HEK293 (cell line): Measurements from ENCODE around the gene KLHDC9.

Experiments
- CTCF ChIA-PET: fragments of 350-600 bp; formaldehyde crosslinking; extraction: SDS; loops from one replicate; lab custom pipeline; 2021; ENCODE audit warnings: antibody characterized with exemption; lab: Yijun Ruan, JAX
- POLR2A ChIA-PET: fragments of 300-600 bp; formaldehyde crosslinking; extraction: SDS; loops from one replicate; lab custom pipeline; 2020; ENCODE audit warnings: antibody characterized with exemption, inconsistent platforms; lab: Yijun Ruan, JAX
- H3K27ac ChIP-seq: fragments of 200-500 bp; sonication (Bioruptor generic); 2 replicates; pipeline ENCODE4 v1.5.1; 2014; ENCODE audit warnings: low read depth, low read length, control low read depth, inconsistent platforms; ENCODE audit errors: extremely low read depth
- H3K36me3 ChIP-seq, 2 experiments: fragments of 200-500 bp in 1 of 2; sonication (Bioruptor generic) in 1 of 2; 1 replicate in 1 of 2; 2 replicates in 1 of 2; pipeline ENCODE4 v1.5.1; 2014 to 2017; ENCODE audit warnings: inconsistent platforms in 2 of 2, low read length in 2 of 2; ENCODE audit not compliant: control insufficient read depth in 2 of 2, insufficient read depth in 1 of 2
- H3K4me1 ChIP-seq: fragments of 200-500 bp; sonication (Bioruptor generic); 2 replicates; pipeline ENCODE4 v1.5.1; 2014; ENCODE audit warnings: mild to moderate bottlenecking, low read length, inconsistent platforms; ENCODE audit not compliant: control insufficient read depth, insufficient read depth
- H3K4me3 ChIP-seq: 2 replicates; pipeline ENCODE4 v1.5.1; 2011; ENCODE audit warnings: low read depth, mild to moderate bottlenecking, control low read depth, low read length, moderate library complexity
- H3K9me3 ChIP-seq: fragments of 200-500 bp; sonication (Bioruptor generic); 2 replicates; pipeline ENCODE4 v1.5.1; 2014; ENCODE audit warnings: low read depth, low read length, inconsistent platforms; ENCODE audit not compliant: control insufficient read depth, insufficient read depth
- EGR2 ChIP-seq: fragments of 450-650 bp; formaldehyde crosslinking; IDR thresholded peaks from 2 replicates; pipeline ENCODE4 v1.5.1; 2016; ENCODE audit warnings: low read depth, missing biosample characterization, missing genetic modification characterization
- GLI2 ChIP-seq: fragments of 450-650 bp; formaldehyde crosslinking; IDR thresholded peaks from 2 replicates; pipeline ENCODE4; 2017; ENCODE audit warnings: missing biosample characterization, missing genetic modification characterization, low read depth, borderline replicate concordance
- GLIS1 ChIP-seq: fragments of 450-650 bp; formaldehyde crosslinking; IDR thresholded peaks from 2 replicates; pipeline ENCODE4 v1.5.1; 2016; ENCODE audit warnings: missing biosample characterization, missing genetic modification characterization
- KLF10 ChIP-seq: fragments of 450-650 bp; IDR thresholded peaks from 2 replicates; pipeline ENCODE4 v1.5.1; 2018; ENCODE audit warnings: missing biosample characterization, mild to moderate bottlenecking, missing genetic modification characterization
- KLF8 ChIP-seq: fragments of 450-650 bp; formaldehyde crosslinking; IDR thresholded peaks from 2 replicates; pipeline ENCODE4 v1.5.1; 2016; ENCODE audit warnings: missing biosample characterization, missing genetic modification characterization
- SCRT2 ChIP-seq: fragments of 450-650 bp; formaldehyde crosslinking; IDR thresholded peaks from 2 replicates; pipeline ENCODE4 v1.5.1; 2016; ENCODE audit warnings: missing biosample characterization, missing genetic modification characterization
- SP2 ChIP-seq: fragments of 450-650 bp; formaldehyde crosslinking; IDR thresholded peaks from 2 replicates; pipeline ENCODE4 v1.5.1; 2016; ENCODE audit warnings: missing biosample characterization, missing genetic modification characterization
- YY2 ChIP-seq: fragments of 450-650 bp; formaldehyde crosslinking; IDR thresholded peaks from 2 replicates; pipeline ENCODE4 v1.5.1; 2016; ENCODE audit warnings: missing biosample characterization, missing genetic modification characterization
- ZBTB48 ChIP-seq: fragments of 450-650 bp; formaldehyde crosslinking; IDR thresholded peaks from 2 replicates; pipeline ENCODE4 v1.5.1; 2016; ENCODE audit warnings: missing biosample characterization, missing genetic modification characterization
- ZFP41 ChIP-seq: fragments of 450-650 bp; formaldehyde crosslinking; IDR thresholded peaks from 2 replicates; pipeline ENCODE4 v1.5.1; 2016; ENCODE audit warnings: missing biosample characterization, missing genetic modification characterization, borderline replicate concordance
- ZFP69B ChIP-seq: fragments of 450-650 bp; formaldehyde crosslinking; IDR thresholded peaks from 2 replicates; pipeline ENCODE4 v1.5.1; 2016; ENCODE audit warnings: missing biosample characterization, missing genetic modification characterization
- ZNF146 ChIP-seq: fragments of 450-650 bp; formaldehyde crosslinking; IDR thresholded peaks from 2 replicates; pipeline ENCODE4 v1.5.1; 2016; ENCODE audit warnings: missing biosample characterization, missing genetic modification characterization
- ZNF302 ChIP-seq: fragments of 450-650 bp; formaldehyde crosslinking; IDR thresholded peaks from 2 replicates; pipeline ENCODE4 v1.5.1; 2016; ENCODE audit warnings: missing biosample characterization, missing genetic modification characterization, low read depth
- ZNF341 ChIP-seq: fragments of 450-650 bp; formaldehyde crosslinking; IDR thresholded peaks from 2 replicates; pipeline ENCODE4; 2016; ENCODE audit warnings: low read depth, missing biosample characterization, missing genetic modification characterization
- ZNF501 ChIP-seq: fragments of 450-650 bp; formaldehyde crosslinking; IDR thresholded peaks from 2 replicates; pipeline ENCODE4 v1.5.1; 2016; ENCODE audit warnings: missing biosample characterization, missing genetic modification characterization
- ZNF610 ChIP-seq: fragments of 450-650 bp; formaldehyde crosslinking; IDR thresholded peaks from 2 replicates; pipeline ENCODE4 v1.5.1; 2016; ENCODE audit warnings: missing biosample characterization, missing genetic modification characterization, borderline replicate concordance
- ZNF621 ChIP-seq: fragments of 450-650 bp; formaldehyde crosslinking; IDR thresholded peaks from 2 replicates; pipeline ENCODE4 v1.5.1; 2017; ENCODE audit warnings: missing biosample characterization, missing genetic modification characterization
- ZNF660 ChIP-seq: fragments of 450-650 bp; IDR thresholded peaks from 2 replicates; pipeline ENCODE4 v1.5.1; 2018; ENCODE audit warnings: missing biosample characterization, mild to moderate bottlenecking, missing genetic modification characterization
- ZNF830 ChIP-seq: fragments of 450-650 bp; IDR thresholded peaks from 2 replicates; pipeline ENCODE4 v1.5.0; 2018; ENCODE audit warnings: missing biosample characterization, missing genetic modification characterization, low read depth, mild to moderate bottlenecking, moderate library complexity
- ZSCAN16 ChIP-seq: fragments of 450-650 bp; formaldehyde crosslinking; IDR thresholded peaks from 2 replicates; pipeline ENCODE4 v1.5.1; 2016; ENCODE audit warnings: missing biosample characterization, missing genetic modification characterization
- ZSCAN23 ChIP-seq: fragments of 450-650 bp; formaldehyde crosslinking; IDR thresholded peaks from 2 replicates; pipeline ENCODE4 v1.5.1; 2016; ENCODE audit warnings: missing biosample characterization, missing genetic modification characterization
- ZXDB ChIP-seq: fragments of 450-650 bp; formaldehyde crosslinking; IDR thresholded peaks from 2 replicates; pipeline ENCODE4 v1.5.1; 2016; ENCODE audit warnings: missing biosample characterization, missing genetic modification characterization
- TF ChIP-seq, protein P1 (sequence below): fragments of 450-650 bp; formaldehyde crosslinking; IDR thresholded peaks from 2 replicates; pipeline ENCODE4 v1.5.1; 2016; ENCODE audit warnings: missing biosample characterization, missing genetic modification characterization
- TF ChIP-seq, protein P2 (sequence below): fragments of 450-650 bp; formaldehyde crosslinking; IDR thresholded peaks from 2 replicates; pipeline ENCODE4 v1.5.1; 2017; ENCODE audit warnings: missing biosample characterization, missing genetic modification characterization
- TF ChIP-seq, protein P3 (sequence below): fragments of 450-650 bp; formaldehyde crosslinking; optimal IDR thresholded peaks from 2 replicates; pipeline ENCODE3; 2016; ENCODE audit warnings: missing biosample characterization, mild to moderate bottlenecking, missing genetic modification characterization
- TF ChIP-seq, protein P4 (sequence below): fragments of 450-650 bp; formaldehyde crosslinking; IDR thresholded peaks from 2 replicates; pipeline ENCODE4 v1.5.1; 2016; ENCODE audit warnings: missing biosample characterization, missing genetic modification characterization
- TF ChIP-seq, protein P5 (sequence below): fragments of 450-650 bp; formaldehyde crosslinking; IDR thresholded peaks from 2 replicates; pipeline ENCODE4 v1.5.1; 2016; ENCODE audit warnings: missing biosample characterization, missing genetic modification characterization
- TF ChIP-seq, protein P6 (sequence below): fragments of 450-650 bp; formaldehyde crosslinking; IDR thresholded peaks from 2 replicates; pipeline ENCODE4 v1.5.1; 2016; ENCODE audit warnings: missing biosample characterization, missing genetic modification characterization

The KLHDC9 gene

DNA sequence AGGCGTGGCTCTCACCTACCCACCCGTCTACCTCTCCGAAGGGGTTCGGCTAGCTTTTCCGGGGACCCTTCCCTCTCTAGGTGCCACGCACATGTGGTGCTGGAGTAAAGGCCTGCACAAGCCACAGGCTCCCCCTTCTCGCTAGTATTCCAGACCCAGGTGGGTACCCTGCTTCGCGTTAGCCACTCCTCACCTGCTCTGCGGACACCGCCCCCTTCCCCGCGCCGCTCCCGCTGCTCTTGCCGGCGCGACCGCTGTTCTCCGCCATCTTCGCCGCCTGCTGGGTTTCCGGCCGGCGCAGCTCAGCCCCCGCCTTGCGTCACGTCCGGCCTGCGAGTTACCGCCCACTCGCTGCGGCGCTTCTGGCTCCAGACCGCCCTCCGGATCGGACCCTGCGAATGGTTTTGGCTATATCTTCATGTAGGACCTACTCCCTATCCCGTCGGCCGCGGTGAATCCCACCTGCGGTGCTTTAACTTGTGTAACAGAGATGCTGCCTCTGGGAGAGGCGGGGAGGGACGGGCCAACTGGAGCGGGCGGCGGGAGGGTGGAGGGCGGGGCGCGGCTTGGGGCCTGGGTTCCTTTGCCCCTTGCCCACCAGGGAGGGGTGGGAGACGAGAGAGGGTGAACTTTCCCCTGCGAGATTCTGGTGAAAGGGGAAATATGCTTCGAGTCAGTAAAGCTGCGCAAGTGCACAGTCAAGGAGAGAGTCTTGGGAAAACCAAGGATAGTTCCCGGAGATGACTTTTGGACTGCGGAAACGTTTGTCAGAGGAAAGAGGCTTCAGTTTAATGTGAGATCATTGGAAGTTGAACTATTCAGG is 19.8 kb downstream of the KLHDC9 start, which contains the start of the genes NIT1 and PFDN2:
Gene NIT1, plus strand, starts transcription at position 347 of the 823 bp plus-strand sequence. Its CDS starts 72 bp downstream, at position 419.
Gene PFDN2, minus strand, starts transcription at position 279 of the 823 bp plus-strand sequence. Its CDS starts 11 bp downstream, at position 268.
- CTCF ChIA-PET = interaction anchor here (0.6 to 1.4 kb wide), 8 partner anchors 12 to 916 kb away, joined by 3 to 5 read pairs (median 3); partner anchors contain the start of gene UFC1
- Histone ChIP-seq H3K9me3 (no peaks in the 10 kb centered on the region), H3K4me1 (peaks cover 9% of the 10 kb centered on the region), H3K4me3 (peak within 1 kb of the TSS; percentile 89), H3K36me3 (peaks cover 12 to 45% of the 10 kb centered on the region in 2 experiments), H3K27ac (peak within 1 kb of the TSS; percentile 60)
- POLR2A ChIA-PET = interaction anchor here (0.6 to 1.7 kb wide), 15 partner anchors 9 to 127 kb away, joined by 3 to 28 read pairs (median 4); partner anchors contain the start of genes DEDD, F11R, KLHDC9 and UFC1
- TF ChIP-seq SP2 (tag by site-specific recombination) (peak; percentile 97), ZNF341 (tag by site-specific recombination) (peak; percentile 94), EGR2 (tag by site-specific recombination) (peak; percentile 84), ZNF610 (peak; percentile 98), SCRT2 (tag by site-specific recombination) (peak; percentile 72; the same call in 1 of the 2 replicates), KLF8 (tag by site-specific recombination) (peak; percentile 73), ZNF501 (tag by site-specific recombination) (peak; percentile 87), ZNF660 (tag by site-specific recombination) (peak; percentile 54), GLI2 (no peak), ZSCAN16 (tag by site-specific recombination) (peak; percentile 59; the same call in 1 of the 2 replicates), ZXDB (tag by site-specific recombination) (peak; percentile 83), ZFP41 (tag by site-specific recombination) (no peak), KLF10 (tag by site-specific recombination) (peak; percentile 88), ZNF830 (tag by site-specific recombination) (no peak), GLIS1 (tag by site-specific recombination) (peak; percentile 70), ZNF621 (tag by site-specific recombination) (no peak), YY2 (peak; percentile 95), ZSCAN23 (0 out of 2 replicates have a peak, but pooled peaks have one; percentile 20), ZNF146 (peak; percentile 4; the same call in 1 of the 2 replicates), ZFP69B (0 out of 2 replicates have a peak, but pooled peaks have one; percentile 9), ZNF302 (tag by site-specific recombination) (no peak), ZBTB48 (peak; percentile 62; the same call in 1 of the 2 replicates)
- TF ChIP-seq, protein P1, sequence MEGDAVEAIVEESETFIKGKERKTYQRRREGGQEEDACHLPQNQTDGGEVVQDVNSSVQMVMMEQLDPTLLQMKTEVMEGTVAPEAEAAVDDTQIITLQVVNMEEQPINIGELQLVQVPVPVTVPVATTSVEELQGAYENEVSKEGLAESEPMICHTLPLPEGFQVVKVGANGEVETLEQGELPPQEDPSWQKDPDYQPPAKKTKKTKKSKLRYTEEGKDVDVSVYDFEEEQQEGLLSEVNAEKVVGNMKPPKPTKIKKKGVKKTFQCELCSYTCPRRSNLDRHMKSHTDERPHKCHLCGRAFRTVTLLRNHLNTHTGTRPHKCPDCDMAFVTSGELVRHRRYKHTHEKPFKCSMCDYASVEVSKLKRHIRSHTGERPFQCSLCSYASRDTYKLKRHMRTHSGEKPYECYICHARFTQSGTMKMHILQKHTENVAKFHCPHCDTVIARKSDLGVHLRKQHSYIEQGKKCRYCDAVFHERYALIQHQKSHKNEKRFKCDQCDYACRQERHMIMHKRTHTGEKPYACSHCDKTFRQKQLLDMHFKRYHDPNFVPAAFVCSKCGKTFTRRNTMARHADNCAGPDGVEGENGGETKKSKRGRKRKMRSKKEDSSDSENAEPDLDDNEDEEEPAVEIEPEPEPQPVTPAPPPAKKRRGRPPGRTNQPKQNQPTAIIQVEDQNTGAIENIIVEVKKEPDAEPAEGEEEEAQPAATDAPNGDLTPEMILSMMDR (tag by site-specific recombination) = peak; percentile 77
- TF ChIP-seq, protein P2, sequence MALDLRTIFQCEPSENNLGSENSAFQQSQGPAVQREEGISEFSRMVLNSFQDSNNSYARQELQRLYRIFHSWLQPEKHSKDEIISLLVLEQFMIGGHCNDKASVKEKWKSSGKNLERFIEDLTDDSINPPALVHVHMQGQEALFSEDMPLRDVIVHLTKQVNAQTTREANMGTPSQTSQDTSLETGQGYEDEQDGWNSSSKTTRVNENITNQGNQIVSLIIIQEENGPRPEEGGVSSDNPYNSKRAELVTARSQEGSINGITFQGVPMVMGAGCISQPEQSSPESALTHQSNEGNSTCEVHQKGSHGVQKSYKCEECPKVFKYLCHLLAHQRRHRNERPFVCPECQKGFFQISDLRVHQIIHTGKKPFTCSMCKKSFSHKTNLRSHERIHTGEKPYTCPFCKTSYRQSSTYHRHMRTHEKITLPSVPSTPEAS (tag by site-specific recombination) = no peak
- TF ChIP-seq, protein P3, sequence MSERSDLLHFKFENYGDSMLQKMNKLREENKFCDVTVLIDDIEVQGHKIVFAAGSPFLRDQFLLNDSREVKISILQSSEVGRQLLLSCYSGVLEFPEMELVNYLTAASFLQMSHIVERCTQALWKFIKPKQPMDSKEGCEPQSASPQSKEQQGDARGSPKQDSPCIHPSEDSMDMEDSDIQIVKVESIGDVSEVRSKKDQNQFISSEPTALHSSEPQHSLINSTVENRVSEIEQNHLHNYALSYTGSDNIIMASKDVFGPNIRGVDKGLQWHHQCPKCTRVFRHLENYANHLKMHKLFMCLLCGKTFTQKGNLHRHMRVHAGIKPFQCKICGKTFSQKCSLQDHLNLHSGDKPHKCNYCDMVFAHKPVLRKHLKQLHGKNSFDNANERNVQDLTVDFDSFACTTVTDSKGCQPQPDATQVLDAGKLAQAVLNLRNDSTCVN (tag by site-specific recombination) = peak; percentile 86
- TF ChIP-seq, protein P4, sequence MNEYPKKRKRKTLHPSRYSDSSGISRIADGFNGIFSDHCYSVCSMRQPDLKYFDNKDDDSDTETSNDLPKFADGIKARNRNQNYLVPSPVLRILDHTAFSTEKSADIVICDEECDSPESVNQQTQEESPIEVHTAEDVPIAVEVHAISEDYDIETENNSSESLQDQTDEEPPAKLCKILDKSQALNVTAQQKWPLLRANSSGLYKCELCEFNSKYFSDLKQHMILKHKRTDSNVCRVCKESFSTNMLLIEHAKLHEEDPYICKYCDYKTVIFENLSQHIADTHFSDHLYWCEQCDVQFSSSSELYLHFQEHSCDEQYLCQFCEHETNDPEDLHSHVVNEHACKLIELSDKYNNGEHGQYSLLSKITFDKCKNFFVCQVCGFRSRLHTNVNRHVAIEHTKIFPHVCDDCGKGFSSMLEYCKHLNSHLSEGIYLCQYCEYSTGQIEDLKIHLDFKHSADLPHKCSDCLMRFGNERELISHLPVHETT = peak; percentile 26; the same call in 1 of the 2 replicates
- TF ChIP-seq, protein P5, sequence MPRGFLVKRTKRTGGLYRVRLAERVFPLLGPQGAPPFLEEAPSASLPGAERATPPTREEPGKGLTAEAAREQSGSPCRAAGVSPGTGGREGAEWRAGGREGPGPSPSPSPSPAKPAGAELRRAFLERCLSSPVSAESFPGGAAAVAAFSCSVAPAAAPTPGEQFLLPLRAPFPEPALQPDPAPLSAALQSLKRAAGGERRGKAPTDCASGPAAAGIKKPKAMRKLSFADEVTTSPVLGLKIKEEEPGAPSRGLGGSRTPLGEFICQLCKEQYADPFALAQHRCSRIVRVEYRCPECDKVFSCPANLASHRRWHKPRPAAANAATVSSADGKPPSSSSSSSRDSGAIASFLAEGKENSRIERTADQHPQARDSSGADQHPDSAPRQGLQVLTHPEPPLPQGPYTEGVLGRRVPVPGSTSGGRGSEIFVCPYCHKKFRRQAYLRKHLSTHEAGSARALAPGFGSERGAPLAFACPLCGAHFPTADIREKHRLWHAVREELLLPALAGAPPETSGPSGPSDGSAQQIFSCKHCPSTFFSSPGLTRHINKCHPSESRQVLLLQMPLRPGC (tag by site-specific recombination) = peak; percentile 33; the same call in 1 of the 2 replicates
- TF ChIP-seq, protein P6, sequence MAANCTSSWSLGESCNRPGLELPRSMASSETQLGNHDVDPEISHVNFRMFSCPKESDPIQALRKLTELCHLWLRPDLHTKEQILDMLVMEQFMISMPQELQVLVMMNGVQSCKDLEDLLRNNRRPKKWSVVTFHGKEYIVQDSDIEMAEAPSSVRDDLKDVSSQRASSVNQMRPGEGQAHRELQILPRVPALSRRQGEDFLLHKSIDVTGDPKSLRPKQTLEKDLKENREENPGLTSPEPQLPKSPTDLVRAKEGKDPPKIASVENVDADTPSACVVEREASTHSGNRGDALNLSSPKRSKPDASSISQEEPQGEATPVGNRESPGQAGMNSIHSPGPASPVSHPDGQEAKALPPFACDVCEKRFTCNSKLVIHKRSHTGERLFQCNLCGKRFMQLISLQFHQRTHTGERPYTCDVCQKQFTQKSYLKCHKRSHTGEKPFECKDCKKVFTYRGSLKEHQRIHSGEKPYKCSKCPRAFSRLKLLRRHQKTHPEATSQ = peak; percentile 71; the same call in 1 of the 2 replicates
